NK-92 treated with Interleukin-12 subunit alpha and Interleukin-12 subunit beta, amount 100 ng/mL, for 24 hours (cell line): ENCODE results near the gene ETV6.

Experiments
- DNase-seq: peaks from one replicate; lab custom pipeline; 2025; lab: John Stamatoyannopoulos, UW

The ETV6 gene

DNA sequence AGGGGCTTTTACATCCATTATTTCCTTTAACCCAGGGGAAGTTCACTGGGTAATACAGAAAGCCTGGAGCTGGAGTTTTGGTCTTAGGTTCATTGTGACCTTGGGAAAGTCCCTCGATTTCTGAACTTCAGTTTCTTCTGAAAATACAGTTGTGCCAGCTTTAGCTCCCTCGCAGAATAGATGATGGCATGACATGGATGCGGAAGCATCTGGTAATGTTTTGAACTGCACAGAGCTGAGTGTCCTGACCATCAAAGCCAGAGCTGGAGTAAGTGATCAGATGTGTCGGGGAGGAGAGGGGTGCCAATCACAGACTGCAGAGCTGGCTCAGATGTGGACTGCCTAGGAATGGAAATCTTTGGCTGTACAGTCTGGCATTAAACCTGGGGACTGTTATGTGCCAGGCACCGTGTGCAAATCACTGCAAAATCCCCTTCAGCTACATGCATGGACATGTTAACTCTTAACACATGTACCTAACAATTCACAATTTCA is 180.9 kb downstream of the ETV6 start:
- no peak for DNase-seq

- DNase-seq, result no peak
These were observed 182.6 kb downstream of the ETV6 start for GRCh38 chr12:11832093-11832492.

- no peak for DNase-seq
These were observed 183.9 kb downstream of the ETV6 start for GRCh38 chr12:11833174-11833895.

- no peak for DNase-seq
These were observed 184.8 kb downstream of the ETV6 start for GRCh38 chr12:11834104-11834812.

GRCh38 chr12:11834931-11835330 is 185.5 kb downstream of the ETV6 start:
- no peak for DNase-seq

DNA sequence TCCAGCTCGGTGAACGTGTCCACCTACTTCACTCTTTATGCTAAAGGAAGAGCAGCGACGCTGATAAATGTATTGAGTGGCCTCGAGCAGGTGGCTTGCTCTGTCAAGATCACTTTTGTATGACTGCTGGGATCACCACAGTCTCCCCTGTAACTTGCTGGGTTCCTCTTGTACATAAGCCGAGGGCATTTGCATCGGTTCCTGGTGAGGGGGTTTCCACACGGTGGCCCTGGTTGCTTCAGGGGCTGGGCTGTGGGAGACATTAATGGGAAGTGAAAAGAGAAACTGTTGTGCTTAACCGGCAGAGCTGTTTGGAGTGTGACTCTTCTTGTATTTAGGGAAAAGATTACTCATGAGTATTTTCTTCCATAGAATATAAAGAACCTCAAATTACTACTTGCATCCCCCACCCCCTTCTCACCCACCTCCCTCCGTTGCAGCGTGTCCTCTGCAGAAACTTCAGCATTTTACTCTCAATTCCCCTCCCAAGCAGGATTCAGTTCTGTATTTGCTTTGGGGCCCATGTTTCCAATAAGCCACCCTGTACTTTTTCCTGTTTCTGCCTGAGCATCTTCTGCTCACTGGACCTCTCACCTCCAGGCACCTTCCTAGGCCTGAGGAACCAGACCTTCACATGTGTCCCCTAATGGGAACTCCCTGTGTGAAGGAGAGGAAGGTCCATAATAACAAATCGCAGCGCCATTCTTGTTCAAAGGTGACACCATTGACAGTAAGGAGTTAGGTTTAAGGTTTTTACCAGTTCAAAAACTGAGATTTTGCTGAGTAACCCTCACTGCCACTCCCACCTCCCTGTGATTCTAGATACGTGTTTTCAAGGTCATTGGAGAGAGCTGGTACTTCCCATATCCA is 187.0 kb downstream of the ETV6 start:
- DNase-seq, result no peak

DNA sequence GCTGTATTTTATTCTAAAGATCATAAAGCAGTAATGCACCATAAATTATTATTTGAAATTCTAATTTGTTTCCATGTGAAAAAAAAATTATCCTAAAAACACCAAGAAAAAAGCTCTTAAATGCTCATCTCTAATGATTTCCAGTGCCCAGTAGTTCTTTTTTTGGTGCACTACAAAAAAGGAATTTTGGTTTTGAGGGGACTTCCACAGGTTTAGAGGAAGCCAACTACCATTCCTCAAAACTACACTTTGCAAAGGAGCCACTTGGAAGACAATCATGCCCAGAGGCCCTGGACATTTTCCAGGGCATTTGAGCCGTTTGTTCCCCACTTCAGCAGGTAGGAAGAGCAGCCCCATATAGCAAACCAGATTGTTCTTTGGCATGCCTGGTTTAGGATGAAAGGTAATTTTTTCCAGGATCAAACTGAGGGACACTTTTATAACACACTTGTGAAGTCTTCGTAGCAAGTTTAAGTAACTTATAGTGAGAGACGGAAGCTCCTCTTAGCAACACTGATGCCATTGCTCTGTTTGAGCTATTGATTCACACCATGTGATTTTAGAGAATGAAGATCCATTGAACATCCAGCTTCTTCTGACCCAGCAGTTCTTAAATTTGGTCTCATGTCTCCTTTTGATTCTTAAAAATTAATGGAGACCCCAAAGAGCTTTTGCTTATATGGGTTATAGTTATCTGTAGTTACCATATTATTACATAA is 187.9 kb downstream of the ETV6 start:
- no peak for DNase-seq

GRCh38 chr12:11838403-11838802 is 188.9 kb downstream of the ETV6 start:
- no peak for DNase-seq

GRCh38 chr12:11839091-11839641 is 189.7 kb downstream of the ETV6 start:
- DNase-seq, result no peak

- DNase-seq, result no peak
These were observed 190.9 kb downstream of the ETV6 start for GRCh38 chr12:11840366-11840765.

DNA sequence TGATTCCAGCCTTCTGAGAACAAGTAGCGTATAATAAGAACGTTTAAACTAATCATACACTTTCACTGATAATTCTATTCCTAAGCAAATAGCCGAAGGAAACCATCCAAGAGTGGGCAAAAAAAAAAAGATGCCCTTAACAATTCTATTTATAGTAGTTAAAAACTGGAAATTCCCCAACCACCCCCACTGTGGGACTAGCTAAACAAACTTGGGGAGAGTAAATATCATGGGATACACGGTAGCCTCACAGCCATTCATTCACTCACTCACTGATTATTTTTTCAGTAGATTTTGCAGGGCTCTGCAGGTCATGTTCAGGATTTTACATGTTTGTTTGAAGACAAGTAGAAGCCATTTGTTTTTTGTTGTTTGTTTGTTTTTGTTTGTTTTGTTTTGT is 197.0 kb downstream of the ETV6 start:
- DNase-seq, result no peak

GRCh38 chr12:11847539-11847938 is 198.1 kb downstream of the ETV6 start:
- DNase-seq, result no peak

GRCh38 chr12:11849757-11850504 is 200.5 kb downstream of the ETV6 start:
- no peak for DNase-seq

GRCh38 chr12:11853126-11853525 is 203.7 kb downstream of the ETV6 start:
- DNase-seq, result no peak

- DNase-seq, result no peak
These were observed 204.6 kb downstream of the ETV6 start for GRCh38 chr12:11854011-11854499.

- no peak for DNase-seq
These were observed 206.5 kb downstream of the ETV6 start for GRCh38 chr12:11855983-11856374.

GRCh38 chr12:11856971-11857370 is 207.5 kb downstream of the ETV6 start:
- no peak for DNase-seq

DNA sequence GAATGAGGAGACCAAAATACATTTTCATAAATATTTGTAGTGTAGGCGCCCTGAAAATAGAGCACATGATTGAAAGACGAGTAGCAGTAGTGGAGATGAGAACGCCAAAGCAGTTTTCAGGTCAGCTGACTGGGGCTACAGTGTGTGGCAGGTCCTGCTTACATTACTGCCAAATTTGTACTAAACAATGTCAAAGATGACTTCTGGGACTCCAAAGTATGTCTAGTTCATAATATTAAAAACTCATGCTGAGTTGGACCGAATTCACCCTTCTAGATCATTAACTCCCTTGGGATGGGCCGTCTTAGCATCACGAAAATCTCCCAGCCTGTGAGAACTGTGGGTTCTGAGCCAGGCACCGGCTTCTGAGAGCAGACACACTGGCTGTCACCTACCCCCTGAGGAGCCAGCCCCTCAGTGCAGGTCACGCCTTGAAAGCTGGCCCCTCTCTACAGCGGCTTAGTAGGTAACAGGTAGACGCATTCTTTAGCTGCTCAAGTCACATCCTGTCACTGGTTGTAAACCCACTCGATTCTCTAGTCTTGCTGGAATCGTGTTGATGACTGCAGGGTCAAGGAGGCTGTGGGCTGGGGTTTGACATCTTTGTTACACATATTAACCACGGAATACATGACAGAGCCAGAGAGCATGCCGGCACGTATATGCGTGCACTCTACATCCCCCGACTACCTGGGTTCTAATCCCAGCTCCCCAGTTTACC is 210.4 kb downstream of the ETV6 start:
- DNase-seq, result no peak

- no peak for DNase-seq
These were observed 211.8 kb downstream of the ETV6 start for GRCh38 chr12:11861155-11861863.
